CD4-positive, alpha-beta memory T cell (primary cell): ENCODE results near the gene SPDYE4. TPM values are rescaled to one million over a fixed set of nuclear protein-coding genes. Genes with fewer than 3 reads are reported as not detected.
A peak's percentile ranks its signal among the peaks of the same experiment; 100 is the strongest.

Experiments used
- CTCF ChIA-PET: fragments of 350-600 bp; sonication (Branson Sonifier 250); formaldehyde crosslinking; loops from one replicate; lab custom pipeline; 2021; ENCODE audit warnings: inconsistent platforms; ENCODE audit not compliant: partially characterized antibody; lab: Charles Lee
- POLR2A ChIA-PET: fragments of 350-600 bp; sonication (Branson Sonifier 250); formaldehyde crosslinking; loops from one replicate; lab custom pipeline; 2021; ENCODE audit not compliant: partially characterized antibody; lab: Charles Lee
- DNase-seq, 5 donors: peaks; one replicate each; pipeline versions ENCODE4 v3.0.0 to v3.0.0-alpha.2; 2020 to 2022; ENCODE audit warnings: mixed read lengths in 1 of 5
- H3K27ac ChIP-seq: one replicate; pipeline ENCODE4 v1.7.0; 2013; ENCODE audit warnings: low read depth, low read length
- H3K27me3 ChIP-seq: 2 replicates; pipeline ENCODE4 v1.7.0; 2013; ENCODE audit warnings: mild to moderate bottlenecking, low read length, moderate library complexity; ENCODE audit not compliant: insufficient read depth
- H3K36me3 ChIP-seq: 2 replicates; pipeline ENCODE4 v1.7.0; 2013; ENCODE audit warnings: mild to moderate bottlenecking, low read length, moderate library complexity; ENCODE audit not compliant: insufficient read depth
- H3K4me1 ChIP-seq: 2 replicates; pipeline ENCODE4 v1.7.0; 2013; ENCODE audit warnings: mild to moderate bottlenecking, low read length, moderate library complexity; ENCODE audit not compliant: insufficient read depth
- H3K4me3 ChIP-seq, 2 donors: one replicate each; pipeline ENCODE4 v1.7.0; 2013; ENCODE audit warnings: low read length in 2 of 2, mild to moderate bottlenecking in 1 of 2
- H3K9me3 ChIP-seq, 2 donors: one replicate each; pipeline ENCODE4 v1.7.0; 2013; ENCODE audit warnings: low read length in 2 of 2, control low read depth in 1 of 2; ENCODE audit not compliant: control insufficient read depth in 1 of 2
- H3K27ac Mint-ChIP-seq, 7 donors: one replicate each; pipeline ENCODE4 v1.8.0; 2020 to 2021; ENCODE audit warnings: mixed read lengths in 7 of 7, mild to moderate bottlenecking in 6 of 7, inconsistent platforms in 3 of 7, moderate library complexity in 3 of 7
- H3K27me3 Mint-ChIP-seq, 2 donors: one replicate each; pipeline ENCODE4 v1.8.0; 2020 to 2021; ENCODE audit warnings: mixed read lengths in 2 of 2
- H3K36me3 Mint-ChIP-seq, 2 donors: one replicate each; pipeline ENCODE4 v1.8.0; 2020 to 2021; ENCODE audit warnings: mixed read lengths in 2 of 2, inconsistent platforms in 1 of 2, mild to moderate bottlenecking in 1 of 2
- H3K4me1 Mint-ChIP-seq, 4 donors: one replicate each; pipeline ENCODE4 v1.8.0; 2020 to 2021; ENCODE audit warnings: mixed read lengths in 4 of 4, mild to moderate bottlenecking in 1 of 4
- H3K4me3 Mint-ChIP-seq, 8 donors: one replicate each; pipeline ENCODE4 v1.8.0; 2020 to 2021; ENCODE audit warnings: mixed read lengths in 8 of 8, mild to moderate bottlenecking in 7 of 8, moderate library complexity in 6 of 8, inconsistent platforms in 3 of 8
- H3K9me3 Mint-ChIP-seq, 8 donors: one replicate each; pipeline ENCODE4 v1.8.0; 2020 to 2021; ENCODE audit warnings: mixed read lengths in 8 of 8, mild to moderate bottlenecking in 5 of 8, inconsistent platforms in 3 of 8, moderate library complexity in 1 of 8
- intact Hi-C: fragments of 100-400 bp; cut with micrococcal nuclease; formaldehyde crosslinking; loops from one replicate; pipeline ENCODE4 v1.15.1; 2023
- polyA plus RNA-seq, 2 donors: library from polyadenylated mRNA; unstranded; fragments of 300-500 nt; fragmentation: Illumina TruSeq; gene quantifications; one replicate each; pipeline ENCODE4 v1.2.3, GENCODE V29; 2021
- total RNA-seq, 2 experiments: library from RNA; stranded (reverse); gene quantifications; one replicate each; pipeline ENCODE4 v1.2.3, GENCODE V29; 2021

SPDYE4 gene
- total and polyA plus RNA-seq, 4 experiments from 2014 or later, result not detected

DNA sequence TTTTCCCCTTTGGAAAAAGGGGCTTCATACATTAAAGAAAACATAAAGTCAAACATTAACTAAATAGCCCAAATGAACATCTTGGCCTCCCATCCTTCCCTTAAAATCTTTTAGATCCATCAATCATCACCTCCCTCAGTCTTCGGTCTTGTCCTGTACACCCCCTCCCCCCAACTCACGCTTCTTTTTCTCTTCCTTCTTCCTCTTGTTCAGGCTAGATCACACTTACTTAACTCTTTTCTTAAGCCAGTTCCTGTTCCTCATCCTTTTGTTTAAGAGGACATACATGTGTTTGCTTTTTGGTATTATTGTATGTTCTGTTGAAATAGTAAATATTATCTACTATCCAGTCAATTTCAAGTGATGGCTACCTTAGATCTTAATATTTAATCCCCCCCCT lies 35.3 kb upstream of the SPDYE4 start:
- no peak overlapping the region for H3K4me3 ChIP-seq
- Mint-ChIP-seq H3K27ac (no peak overlapping the region), H3K36me3 (no peaks in the 10 kb centered on the region), H3K9me3 (peaks cover 0 to 10% (median 5%) of the 10 kb centered on the region in 8 donors), H3K4me3 (no peak overlapping the region), H3K27me3 (peaks cover 2 to 6% of the 10 kb centered on the region in 2 donors), H3K4me1 (no peaks in the 10 kb centered on the region)
- ChIA-PET POLR2A (no interaction called here), CTCF (interaction anchor here (1.5 kb wide), 1 partner anchor 8 kb away, joined by 11 read pairs; no protein-coding TSS in a partner anchor)
- DNase-seq, result no peak
- no peaks in the 10 kb centered on the region for H3K27me3 ChIP-seq
- no peaks in the 10 kb centered on the region for H3K9me3 ChIP-seq
- H3K36me3 ChIP-seq, result no peaks in the 10 kb centered on the region
- intact Hi-C loops, result no loop called here
- no peaks in the 10 kb centered on the region for H3K4me1 ChIP-seq
- H3K27ac ChIP-seq, result no peak overlapping the region

DNA sequence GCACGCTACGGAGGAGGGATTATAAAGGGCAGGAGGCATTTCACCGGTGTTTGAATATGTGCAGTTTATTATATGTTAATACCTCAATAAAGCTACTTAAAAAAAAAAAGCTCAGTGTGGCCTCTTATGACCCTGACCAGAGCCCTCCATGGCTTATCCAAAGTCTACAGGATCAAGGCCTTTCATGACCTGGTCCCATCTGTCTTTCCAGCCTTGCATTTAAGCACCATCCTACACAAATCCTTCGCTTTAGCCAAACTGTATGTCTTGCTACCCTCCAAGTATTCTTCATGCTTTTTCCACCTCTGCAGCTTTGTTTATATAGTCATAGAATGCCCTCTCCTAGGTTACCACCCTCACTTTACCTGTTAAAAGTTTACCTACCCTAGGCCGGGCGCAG lies 34.3 kb upstream of the SPDYE4 start:
- Mint-ChIP-seq H3K4me3 (no peak overlapping the region), H3K27me3 (peaks cover 2 to 6% of the 10 kb centered on the region in 2 donors), H3K9me3 (peaks cover 0 to 10% (median 5%) of the 10 kb centered on the region in 8 donors), H3K36me3 (no peaks in the 10 kb centered on the region), H3K27ac (no peak overlapping the region), H3K4me1 (no peaks in the 10 kb centered on the region)
- no peak overlapping the region for H3K27ac ChIP-seq
- DNase-seq, result no peak
- no peak overlapping the region for H3K4me3 ChIP-seq
- intact Hi-C loops, result no loop called here
- no peaks in the 10 kb centered on the region for H3K36me3 ChIP-seq
- no peaks in the 10 kb centered on the region for H3K27me3 ChIP-seq
- CTCF ChIA-PET, result interaction anchor here (0.6 kb wide), 1 partner anchor 25 kb away, joined by 3 read pairs; no protein-coding TSS in a partner anchor
- H3K9me3 ChIP-seq, result no peaks in the 10 kb centered on the region
- POLR2A ChIA-PET, result no interaction called here
- no peaks in the 10 kb centered on the region for H3K4me1 ChIP-seq

DNA sequence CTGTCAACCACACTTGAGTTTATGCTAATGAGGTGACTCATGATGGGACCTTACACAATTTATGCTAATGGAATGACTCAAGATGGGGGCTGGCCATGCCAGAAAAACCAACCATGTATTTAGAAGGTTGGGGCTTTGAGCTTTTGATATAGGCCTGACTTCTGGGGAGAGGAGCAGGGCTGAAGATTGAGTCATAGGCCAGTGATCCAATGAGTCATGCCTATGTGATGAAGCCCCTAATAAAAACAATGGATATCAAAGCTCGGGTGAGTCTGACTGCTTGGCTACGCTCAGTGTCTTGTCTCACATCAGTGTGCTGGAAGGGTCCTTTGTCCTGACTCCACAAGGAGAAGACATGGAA lies 33.5 kb upstream of the SPDYE4 start:
- Mint-ChIP-seq H3K9me3 (peaks cover 0 to 10% (median 5%) of the 10 kb centered on the region in 8 donors), H3K27ac (no peak overlapping the region), H3K27me3 (peaks cover 2 to 6% of the 10 kb centered on the region in 2 donors), H3K36me3 (no peaks in the 10 kb centered on the region), H3K4me1 (no peaks in the 10 kb centered on the region), H3K4me3 (no peak overlapping the region)
- intact Hi-C loops, result no loop called here
- Histone ChIP-seq H3K27me3 (no peaks in the 10 kb centered on the region), H3K4me1 (no peaks in the 10 kb centered on the region), H3K4me3 (no peak overlapping the region), H3K27ac (no peak overlapping the region), H3K36me3 (no peaks in the 10 kb centered on the region), H3K9me3 (no peaks in the 10 kb centered on the region)
- no peak for DNase-seq
- ChIA-PET POLR2A (no interaction called here), CTCF (interaction anchor here (0.6 kb wide), 1 partner anchor 26 kb away, joined by 3 read pairs; no protein-coding TSS in a partner anchor)

DNA sequence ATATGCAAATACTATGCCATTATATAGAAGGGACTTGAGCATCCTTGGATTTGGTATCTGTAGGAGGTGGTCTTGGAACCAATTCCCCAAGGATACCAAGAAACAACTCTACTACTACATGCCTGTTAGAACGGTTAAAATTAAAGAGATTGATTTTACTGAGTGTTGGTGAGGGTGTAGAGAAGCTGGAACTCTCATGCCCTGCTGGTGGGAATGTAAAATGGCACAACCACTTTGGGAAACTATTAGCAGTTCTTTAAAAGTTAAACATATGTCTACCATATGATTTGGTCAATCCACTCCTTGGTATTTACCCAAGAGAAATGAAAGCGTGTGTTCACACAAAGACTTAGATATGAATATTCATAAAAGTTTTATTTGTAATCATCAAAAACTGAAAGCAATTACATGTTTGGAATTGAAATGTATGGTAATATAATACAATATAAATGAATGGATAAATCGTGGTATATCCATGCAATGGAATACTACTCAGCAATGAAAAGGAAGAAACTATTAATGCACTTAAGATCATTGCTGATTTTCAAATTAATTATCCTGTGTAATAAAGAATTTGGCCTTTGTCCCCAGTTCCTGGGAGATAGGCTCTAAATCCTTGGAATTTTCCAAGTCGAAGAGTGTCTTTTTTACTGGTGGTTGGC lies 33.0 kb upstream of the SPDYE4 start:
- Mint-ChIP-seq H3K36me3 (no peaks in the 10 kb centered on the region), H3K9me3 (peaks cover 0 to 10% (median 5%) of the 10 kb centered on the region in 8 donors), H3K4me1 (no peaks in the 10 kb centered on the region), H3K27me3 (peaks cover 2 to 6% of the 10 kb centered on the region in 2 donors), H3K27ac (no peak overlapping the region), H3K4me3 (no peak overlapping the region)
- Histone ChIP-seq H3K9me3 (no peaks in the 10 kb centered on the region), H3K4me1 (no peaks in the 10 kb centered on the region), H3K27me3 (no peaks in the 10 kb centered on the region), H3K27ac (no peak overlapping the region), H3K4me3 (no peak overlapping the region), H3K36me3 (no peaks in the 10 kb centered on the region)
- intact Hi-C loops, result no loop called here
- POLR2A ChIA-PET, result no interaction called here
- CTCF ChIA-PET, result no interaction called here
- no peak for DNase-seq

DNA sequence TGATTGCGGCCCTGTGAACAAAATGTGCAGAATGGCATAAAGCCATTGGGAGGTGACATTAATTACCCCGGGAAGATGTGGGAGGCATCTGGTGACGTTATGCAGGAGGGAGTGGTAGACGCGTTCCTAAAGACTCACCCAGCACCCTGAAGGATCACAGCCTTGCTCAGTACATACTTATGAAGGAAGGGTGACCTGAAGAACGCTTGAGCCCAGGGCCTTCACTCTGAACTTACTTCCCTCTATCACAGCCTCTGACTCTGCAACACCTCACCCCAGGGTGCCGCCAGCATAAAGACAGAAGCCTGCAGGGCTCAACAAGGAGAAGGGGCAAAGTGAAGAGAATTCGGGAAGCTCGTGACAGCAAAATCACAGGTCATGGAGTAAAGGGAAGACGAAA lies 31.4 kb upstream of the SPDYE4 start:
- peaks cover 5% of the 10 kb centered on the region for H3K4me1 ChIP-seq
- no peak overlapping the region for H3K4me3 ChIP-seq
- no peaks in the 10 kb centered on the region for H3K27me3 ChIP-seq
- H3K9me3 ChIP-seq, result no peaks in the 10 kb centered on the region
- DNase-seq, result no peak
- H3K27ac Mint-ChIP-seq, result no peak overlapping the region
- H3K4me3 Mint-ChIP-seq, result no peak overlapping the region
- peaks cover 0 to 10% (median 5%) of the 10 kb centered on the region in 8 donors for H3K9me3 Mint-ChIP-seq
- no peaks in the 10 kb centered on the region for H3K36me3 Mint-ChIP-seq
- intact Hi-C loops, result no loop called here
- no peak overlapping the region for H3K27ac ChIP-seq
- H3K4me1 Mint-ChIP-seq, result peaks cover 0 to 4% (median 3%) of the 10 kb centered on the region in 4 donors
- ChIA-PET POLR2A (no interaction called here), CTCF (interaction anchor here (1.1 to 2.0 kb wide), 2 partner anchors 106 to 208 kb away, joined by 3 to 9 read pairs; no protein-coding TSS in a partner anchor)
- H3K27me3 Mint-ChIP-seq, result peaks cover 2 to 3% of the 10 kb centered on the region in 2 donors
- no peaks in the 10 kb centered on the region for H3K36me3 ChIP-seq

DNA sequence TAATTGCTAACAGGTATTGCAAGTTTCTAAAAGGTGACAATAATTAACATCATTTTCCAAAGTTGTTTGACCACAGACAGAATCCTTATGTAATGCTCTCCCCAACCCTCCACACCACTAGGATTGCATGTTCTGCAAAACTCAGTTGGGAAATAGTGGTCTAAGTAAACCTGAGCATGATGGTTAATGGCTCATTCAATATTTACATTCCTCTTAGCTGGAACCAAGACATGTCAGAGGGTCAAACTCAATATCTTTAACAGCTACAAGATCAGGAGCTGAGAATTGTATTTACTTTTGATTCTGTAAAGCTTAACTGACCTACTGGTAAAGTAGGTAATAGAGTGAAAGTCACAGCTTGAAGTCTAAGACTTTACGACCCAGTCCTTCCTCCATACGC lies 30.7 kb upstream of the SPDYE4 start:
- peaks cover 1 to 4% (median 3%) of the 10 kb centered on the region in 4 donors for H3K4me1 Mint-ChIP-seq
- intact Hi-C loops, result no loop called here
- no peaks in the 10 kb centered on the region for H3K36me3 Mint-ChIP-seq
- peaks cover 0 to 10% (median 5%) of the 10 kb centered on the region in 8 donors for H3K9me3 Mint-ChIP-seq
- POLR2A ChIA-PET, result no interaction called here
- CTCF ChIA-PET, result interaction anchor here (1.1 to 2.0 kb wide), 2 partner anchors 107 to 209 kb away, joined by 3 to 9 read pairs; no protein-coding TSS in a partner anchor
- H3K4me3 Mint-ChIP-seq, result no peak overlapping the region
- Histone ChIP-seq H3K27me3 (no peaks in the 10 kb centered on the region), H3K27ac (no peak overlapping the region), H3K4me3 (no peak overlapping the region), H3K36me3 (no peaks in the 10 kb centered on the region), H3K9me3 (no peaks in the 10 kb centered on the region), H3K4me1 (peaks cover 5% of the 10 kb centered on the region)
- H3K27me3 Mint-ChIP-seq, result peaks cover 2 to 3% of the 10 kb centered on the region in 2 donors
- H3K27ac Mint-ChIP-seq, result no peak overlapping the region
- no peak for DNase-seq

DNA sequence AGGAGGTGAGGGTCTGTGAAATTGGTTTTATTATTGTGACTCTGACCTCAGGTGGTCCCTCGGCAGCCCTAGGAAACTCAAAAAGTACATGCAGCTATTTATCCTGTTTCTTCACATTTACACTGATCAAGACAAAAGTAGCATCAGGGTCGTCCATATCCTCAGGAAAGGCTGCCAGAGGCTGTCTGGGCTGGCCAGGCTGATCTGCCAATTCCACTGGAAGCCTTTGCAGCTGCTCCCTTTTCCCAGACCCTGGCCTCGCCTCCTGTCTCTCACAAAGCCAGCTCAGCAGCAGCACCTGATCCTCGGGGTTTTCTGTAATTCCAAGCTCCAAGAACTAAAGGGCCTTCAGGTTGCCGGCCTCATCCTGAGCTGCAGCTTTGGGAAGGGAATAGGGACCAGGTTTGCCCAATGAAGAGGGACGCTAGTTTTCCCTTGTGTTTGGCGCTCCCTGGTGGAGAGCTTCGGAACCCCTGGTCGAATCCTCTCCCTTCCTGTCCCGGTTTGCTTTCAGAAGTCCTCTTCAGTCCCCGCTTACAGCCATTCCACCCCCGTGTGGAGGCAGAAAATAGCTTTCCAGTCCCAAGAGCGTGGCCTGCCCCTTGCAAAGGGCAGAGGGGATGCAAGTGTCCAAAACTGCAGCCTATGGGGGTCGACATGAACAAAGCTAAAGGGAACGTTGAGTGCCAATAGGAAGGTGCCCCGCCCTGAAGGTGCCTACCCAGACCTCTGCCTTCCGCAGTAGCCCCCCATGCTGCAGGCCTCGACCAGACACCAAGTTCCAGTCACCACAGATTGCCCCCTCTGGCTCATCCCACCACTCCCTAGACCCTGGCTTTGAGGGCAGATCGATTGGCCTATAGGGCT lies 27.4 kb upstream of the SPDYE4 start:
- H3K4me1 Mint-ChIP-seq, result peaks cover 1 to 4% (median 3%) of the 10 kb centered on the region in 4 donors
- ChIA-PET CTCF (interaction anchor here (0.7 to 3.0 kb wide), 30 partner anchors 9 to 726 kb away, joined by 3 to 24 read pairs (median 4); no protein-coding TSS in a partner anchor), POLR2A (no interaction called here)
- H3K36me3 ChIP-seq, result no peaks in the 10 kb centered on the region
- DNase-seq, result peak; percentile 31 to 50 (median 39)
- no peak overlapping the region for H3K4me3 ChIP-seq
- H3K27ac Mint-ChIP-seq, result peak overlapping the region in 1 of 7 donors; percentile 15
- intact Hi-C loops, result loop anchor here (2.0 kb wide), 2 partner anchors 213 to 375 kb away; no protein-coding TSS in a partner anchor
- H3K27ac ChIP-seq, result no peak overlapping the region
- H3K9me3 ChIP-seq, result no peaks in the 10 kb centered on the region
- peaks cover 2 to 3% of the 10 kb centered on the region in 2 donors for H3K27me3 Mint-ChIP-seq
- no peaks in the 10 kb centered on the region for H3K9me3 Mint-ChIP-seq
- H3K4me3 Mint-ChIP-seq, result no peak overlapping the region
- peaks cover 5% of the 10 kb centered on the region for H3K4me1 ChIP-seq
- H3K36me3 Mint-ChIP-seq, result no peaks in the 10 kb centered on the region
- H3K27me3 ChIP-seq, result no peaks in the 10 kb centered on the region
